HepG2 (cell line): Measurements from ENCODE around the gene PKIB.

Experiments used
- BRF2 ChIP-seq: sonication (generic); formaldehyde crosslinking; IDR thresholded peaks from 2 replicates; pipeline ENCODE4 v1.8.1; 2022; ENCODE audit warnings: mild to moderate bottlenecking, missing genetic modification reagents
- CTCF ChIP-seq: sonication (generic); formaldehyde crosslinking; IDR thresholded peaks from 2 replicates; pipeline ENCODE4 v1.5.0; 2020; ENCODE audit warnings: mild to moderate bottlenecking, missing genetic modification reagents, moderate library complexity
- EHMT2 ChIP-seq: fragments of 200-600 bp; sonication (generic); IDR thresholded peaks from 2 replicates; pipeline ENCODE4 v1.7.0; 2017; ENCODE audit warnings: antibody characterized with exemption, low read depth, low read length, borderline replicate concordance
- FOXA1 ChIP-seq, 2 experiments: fragments of 450-650 bp in 1 of 2; sonication (generic) in 1 of 2; formaldehyde crosslinking in 1 of 2; IDR thresholded peaks; 2 replicates each; pipeline versions ENCODE4 v1.4.0 to v1.6.1; 2016 to 2020; ENCODE audit warnings: missing genetic modification reagents in 1 of 2
- FOXJ3 ChIP-seq: sonication (generic); formaldehyde crosslinking; IDR thresholded peaks from 2 replicates; pipeline ENCODE4 v1.4.0; 2020; ENCODE audit warnings: missing genetic modification reagents, mild to moderate bottlenecking, borderline replicate concordance
- MAFK ChIP-seq, 2 experiments: IDR thresholded peaks in 1 of 2; conservative IDR thresholded peaks in 1 of 2; 2 replicates each; pipeline ENCODE4 v1.6.1; 2011; ENCODE audit warnings: improper control_type of control experiment in 2 of 2, low read length in 2 of 2
- MXI1 ChIP-seq: IDR thresholded peaks from 3 replicates; pipeline ENCODE4 v1.6.1; 2012; ENCODE audit warnings: low read depth, low read length, inconsistent platforms, borderline replicate concordance
- POLR2G ChIP-seq: fragments of 200-400 bp; formaldehyde crosslinking; IDR thresholded peaks from 2 replicates; pipeline ENCODE4 v1.6.1; 2018; ENCODE audit warnings: mild to moderate bottlenecking, low read depth, low read length, moderate library complexity
- SMAD1 ChIP-seq: sonication (generic); formaldehyde crosslinking; IDR thresholded peaks from 2 replicates; pipeline ENCODE4 v1.4.0; 2020; ENCODE audit warnings: missing genetic modification reagents, low read depth, mild to moderate bottlenecking, borderline replicate concordance
- SUZ12 ChIP-seq: fragments of 150-350 bp; IDR thresholded peaks from 2 replicates; pipeline ENCODE4 v1.6.1; 2014; ENCODE audit warnings: low read depth, low read length
- ZNF274 ChIP-seq: sonication (generic); formaldehyde crosslinking; IDR thresholded peaks from 2 replicates; pipeline ENCODE4 v1.5.1; 2020; ENCODE audit warnings: mild to moderate bottlenecking, missing genetic modification reagents
- ZNF281 ChIP-seq: sonication (generic); formaldehyde crosslinking; IDR thresholded peaks from 2 replicates; pipeline ENCODE4 v1.4.0; 2020; ENCODE audit warnings: missing genetic modification reagents, borderline replicate concordance
- ZNF747 ChIP-seq: sonication (generic); formaldehyde crosslinking; IDR thresholded peaks from 2 replicates; pipeline ENCODE4 v1.8.1; 2023; ENCODE audit warnings: missing genetic modification reagents, mild to moderate bottlenecking, borderline replicate concordance
- ZSCAN22 ChIP-seq: sonication (generic); formaldehyde crosslinking; IDR thresholded peaks from 2 replicates; pipeline ENCODE4 v1.4.0; 2020; ENCODE audit warnings: mild to moderate bottlenecking, missing genetic modification reagents

- TF ChIP-seq SMAD1 (CRISPR knock-in tag) (no peak), BRF2 (CRISPR knock-in tag) (no peak), FOXA1 (IDR thresholded peaks at IDR 0.05) (no peak), FOXA1 (CRISPR knock-in tag; IDR thresholded peaks at IDR 0.05) (no peak), SUZ12 (no peak), ZNF274 (no peak), EHMT2 (no peak), FOXJ3 (no peak), CTCF (CRISPR knock-in tag) (no peak), ZNF747 (CRISPR knock-in tag) (no peak), POLR2G (no peak), ZNF281 (no peak), ZSCAN22 (CRISPR knock-in tag) (no peak), MXI1 (no peak), MAFK (conservative IDR thresholded peaks at IDR 0.05 in 1 of 2, IDR thresholded peaks at IDR 0.05 in 1 of 2; ENCODE audit: low read length in 2 of 2) (no peak)
These were observed 40.2 kb downstream of the PKIB start for GRCh38 chr6:122650403-122650802.
